Keratinocyte (primary cell): Measurements from ENCODE around the gene STARD5. TPM values are rescaled to one million over a fixed set of nuclear protein-coding genes. Genes with fewer than 3 reads are reported as not detected.

Experiments
- DNase-seq: peaks from one replicate; pipeline ENCODE4 v3.0.0-alpha.2; 2011; ENCODE audit warnings: low read depth, missing footprints, low spot score
- FAIRE-seq: peaks from 2 replicates; lab custom pipeline; 2011; peaks lifted over from hg19 to GRCh38; lab: Jason Lieb, UNC
- H2AFZ ChIP-seq: 2 replicates; pipeline ENCODE4 v1.6.0; 2012; ENCODE audit warnings: low read length, control low read depth, inconsistent platforms; ENCODE audit not compliant: control insufficient read depth
- H3K27ac ChIP-seq: 2 replicates; pipeline ENCODE4 v1.5.1; 2011; ENCODE audit warnings: low read length; ENCODE audit not compliant: control insufficient read depth, insufficient read depth
- H3K27me3 ChIP-seq: 3 replicates; pipeline ENCODE4 v1.6.0; 2011; ENCODE audit warnings: low read length; ENCODE audit not compliant: control insufficient read depth, insufficient read depth; ENCODE audit errors: extremely low read depth
- H3K36me3 ChIP-seq, 2 experiments: 2 replicates in 1 of 2; 3 replicates in 1 of 2; pipeline ENCODE4 v1.5.1; 2011; ENCODE audit warnings: low read length in 2 of 2, mild to moderate bottlenecking in 1 of 2; ENCODE audit not compliant: control insufficient read depth in 2 of 2, insufficient read depth in 2 of 2; ENCODE audit errors: extremely low read depth in 1 of 2
- H3K4me1 ChIP-seq: 3 replicates; pipeline ENCODE4 v1.5.1; 2011; ENCODE audit warnings: low read length; ENCODE audit not compliant: control insufficient read depth, insufficient read depth; ENCODE audit errors: extremely low read depth
- H3K4me2 ChIP-seq: 3 replicates; pipeline ENCODE4 v1.6.0; 2011; ENCODE audit warnings: low read depth, low read length; ENCODE audit not compliant: control insufficient read depth, insufficient read depth; ENCODE audit errors: extremely low read depth
- H3K4me3 ChIP-seq, 3 experiments: fragments of 200-600 bp in 1 of 3; sonication (generic) in 1 of 3; 2 replicates in 2 of 3; 3 replicates in 1 of 3; pipeline ENCODE4 v1.5.1; 2011 to 2016; ENCODE audit warnings: low read length in 3 of 3, mild to moderate bottlenecking in 3 of 3, control low read depth in 2 of 3, inconsistent platforms in 1 of 3, low read depth in 1 of 3, mixed read lengths in 1 of 3, mixed run types in 1 of 3, moderate library complexity in 1 of 3; ENCODE audit not compliant: control insufficient read depth in 2 of 3, insufficient read depth in 2 of 3; ENCODE audit errors: extremely low read depth in 1 of 3
- H3K79me2 ChIP-seq: 2 replicates; pipeline ENCODE4 v1.6.0; 2012; ENCODE audit warnings: low read length; ENCODE audit not compliant: control insufficient read depth, insufficient read depth
- H3K9ac ChIP-seq: 3 replicates; pipeline ENCODE4 v1.6.0; 2011; ENCODE audit warnings: low read length; ENCODE audit not compliant: control insufficient read depth, insufficient read depth; ENCODE audit errors: extremely low read depth
- H3K9me1 ChIP-seq: 3 replicates; pipeline ENCODE4 v1.6.0; 2011; ENCODE audit warnings: low read length; ENCODE audit not compliant: control insufficient read depth, insufficient read depth; ENCODE audit errors: extremely low read depth
- H3K9me3 ChIP-seq: 2 replicates; pipeline ENCODE4 v1.5.1; 2012; ENCODE audit warnings: low read depth, low read length; ENCODE audit not compliant: control insufficient read depth
- H4K20me1 ChIP-seq: 3 replicates; pipeline ENCODE4 v1.6.0; 2011; ENCODE audit warnings: low read length; ENCODE audit not compliant: control insufficient read depth, insufficient read depth; ENCODE audit errors: extremely low read depth
- CTCF ChIP-seq, 3 experiments: IDR thresholded peaks in 1 of 3; conservative IDR thresholded peaks in 1 of 3; optimal IDR thresholded peaks in 1 of 3; 2 replicates in 2 of 3; 3 replicates in 1 of 3; pipeline versions ENCODE3 to v1.5.1; 2011; ENCODE audit warnings: low read length in 3 of 3, mild to moderate bottlenecking in 3 of 3, moderate library complexity in 2 of 3, control low read depth in 1 of 3, inconsistent platforms in 1 of 3; ENCODE audit not compliant: insufficient read depth in 2 of 3; ENCODE audit errors: extremely low read depth in 1 of 3
- EZH2 ChIP-seq: IDR thresholded peaks from one replicate; pipeline ENCODE4 v1.6.1; 2012; ENCODE audit warnings: inconsistent platforms, mild to moderate bottlenecking, low read length, moderate library complexity
- dilution Hi-C: fragments of 300-500 bp; cut with MboI; formaldehyde crosslinking; loops from one replicate; pipeline ENCODE4 v1.7.0; 2020; ENCODE audit warnings: low sequenced_read_pairs; ENCODE audit not compliant: extremely low pct_ligation_motif_present
- polyA plus RNA-seq, 5 experiments: library from polyadenylated mRNA; depleted of rRNA in 3 of 5; stranded (reverse) in 3 of 5; stranded (forward) in 1 of 5; unstranded in 1 of 5; fragments of >200 nt; gene quantifications; 1 replicate in 1 of 5; 2 replicates in 3 of 5; 3 replicates in 1 of 5; pipeline versions ENCODE4 v1.2.1 to v1.2.3, GENCODE V29; 2011 to 2012; ENCODE audit warnings: missing spikeins in 2 of 5, low read depth in 1 of 5, low replicate concordance in 1 of 5

STARD5 gene
- polyA plus RNA-seq, 1 donor (not counting 4 experiments of a cell fraction or from before 2014, with no cell fraction given), result 38.8 TPM

- H2AFZ ChIP-seq, result no peak overlapping the region
- no peak overlapping the region for H3K27ac ChIP-seq
- dilution Hi-C loops, result loop anchor here (5.0 kb wide), 1 partner anchor 103 kb away; no protein-coding TSS in a partner anchor
- H3K4me2 ChIP-seq, result no peak overlapping the region
- H3K36me3 ChIP-seq, result no peaks in the 10 kb centered on the region
- H3K4me1 ChIP-seq, result peaks cover 18% of the 10 kb centered on the region
- H4K20me1 ChIP-seq, result no peaks in the 10 kb centered on the region
- H3K9ac ChIP-seq, result no peak overlapping the region
- no peaks in the 10 kb centered on the region for H3K9me3 ChIP-seq
- H3K4me3 ChIP-seq, result no peak overlapping the region
- no peaks in the 10 kb centered on the region for H3K9me1 ChIP-seq
- FAIRE-seq (no peak), DNase-seq (no peak)
- no peak for TF ChIP-seq CTCF (optimal IDR thresholded peaks at IDR 0.05 in 1 of 3, IDR thresholded peaks at IDR 0.05 in 1 of 3, conservative IDR thresholded peaks at IDR 0.05 in 1 of 3; ENCODE audit: extremely low read depth in 1 of 3, insufficient read depth in 2 of 3, low read length in 3 of 3)
- no peak for TF ChIP-seq EZH2
- H3K27me3 ChIP-seq, result no peaks in the 10 kb centered on the region
- H3K79me2 ChIP-seq, result no peaks in the 10 kb centered on the region
These were observed 29.4 kb downstream of the STARD5 start for GRCh38 chr15:81294516-81294880.

GRCh38 chr15:81293728-81294515, 30.0 kb downstream of the STARD5 start:
- Histone ChIP-seq H3K4me1 (peaks cover 18% of the 10 kb centered on the region), H3K79me2 (no peaks in the 10 kb centered on the region), H3K36me3 (no peaks in the 10 kb centered on the region), H3K9me1 (no peaks in the 10 kb centered on the region), H4K20me1 (no peaks in the 10 kb centered on the region), H3K9ac (no peak overlapping the region), H3K9me3 (no peaks in the 10 kb centered on the region), H3K27me3 (no peaks in the 10 kb centered on the region), H3K27ac (no peak overlapping the region), H2AFZ (no peak overlapping the region), H3K4me3 (no peak overlapping the region), H3K4me2 (no peak overlapping the region)
- FAIRE-seq (no peak), DNase-seq (no peak)
- TF ChIP-seq EZH2, result no peak
- TF ChIP-seq CTCF (optimal IDR thresholded peaks at IDR 0.05 in 1 of 3, IDR thresholded peaks at IDR 0.05 in 1 of 3, conservative IDR thresholded peaks at IDR 0.05 in 1 of 3; ENCODE audit: extremely low read depth in 1 of 3, insufficient read depth in 2 of 3, low read length in 3 of 3), result no peak
- dilution Hi-C loops, result loop anchor here (5.0 kb wide), 1 partner anchor 103 kb away; no protein-coding TSS in a partner anchor
